A549 (cell line): ENCODE measurements around the gene TANGO2.

Experiments used
- CTCF ChIP-seq: fragments of >200 bp; sonication (Bioruptor Twin); formaldehyde crosslinking; IDR thresholded peaks from 3 replicates; pipeline ENCODE4 v1.5.1; 2016
- GATA3 ChIP-seq: IDR thresholded peaks from 2 replicates; pipeline ENCODE4 v1.6.1; 2012; ENCODE audit warnings: borderline replicate concordance
- HDAC2 ChIP-seq: fragments of 200-600 bp; sonication (generic); IDR thresholded peaks from 2 replicates; pipeline ENCODE4 v1.6.1; 2016
- JUN ChIP-seq, 2 experiments: fragments of >200 bp; sonication (Bioruptor Twin); formaldehyde crosslinking; IDR thresholded peaks; 2 replicates in 1 of 2; 3 replicates in 1 of 2; pipeline ENCODE4 v1.6.1; 2016 to 2017
- JUNB ChIP-seq: fragments of >200 bp; sonication (Bioruptor Twin); formaldehyde crosslinking; IDR thresholded peaks from 2 replicates; pipeline ENCODE4 v1.6.1; 2016
- KDM1A ChIP-seq: fragments of 200-600 bp; sonication (generic); IDR thresholded peaks from 2 replicates; pipeline ENCODE4 v1.6.1; 2016; ENCODE audit warnings: low read depth, mild to moderate bottlenecking
- MAX ChIP-seq: IDR thresholded peaks from 2 replicates; pipeline ENCODE4 v1.6.1; 2012
- MYC ChIP-seq: IDR thresholded peaks from 2 replicates; pipeline ENCODE4 v1.6.1; 2012; ENCODE audit warnings: mild to moderate bottlenecking, inconsistent platforms, low read length, improper control_type of control experiment, borderline replicate concordance
- NR3C1 ChIP-seq: fragments of >200 bp; sonication (Bioruptor Twin); formaldehyde crosslinking; IDR thresholded peaks from 3 replicates; pipeline ENCODE4 v1.6.1; 2017
- PHF8 ChIP-seq: fragments of 200-600 bp; sonication (generic); IDR thresholded peaks from 2 replicates; pipeline ENCODE4 v1.6.1; 2016; ENCODE audit warnings: low read depth, mild to moderate bottlenecking, antibody characterized with exemption, moderate library complexity, borderline replicate concordance
- POLR2A ChIP-seq: IDR thresholded peaks from 2 replicates; pipeline ENCODE4 v1.6.1; 2012; ENCODE audit warnings: mild to moderate bottlenecking, low read length
- REST ChIP-seq: fragments of 200-600 bp; sonication (generic); IDR thresholded peaks from 2 replicates; pipeline ENCODE4 v1.6.1; 2016; ENCODE audit warnings: antibody characterized with exemption, mild to moderate bottlenecking, moderate library complexity
- USF2 ChIP-seq: fragments of 450-650 bp; IDR thresholded peaks from 2 replicates; pipeline ENCODE4 v1.6.1; 2014; ENCODE audit warnings: antibody characterized with exemption
- ZFP36 ChIP-seq: fragments of 450-650 bp; IDR thresholded peaks from 2 replicates; pipeline ENCODE4 v1.6.1; 2014; ENCODE audit warnings: borderline replicate concordance; ENCODE audit not compliant: partially characterized antibody

- TF ChIP-seq REST (no peak), KDM1A (no peak), CTCF (no peak), JUNB (no peak), POLR2A (peak; percentile 52), USF2 (no peak), PHF8 (no peak), ZFP36 (no peak), MAX (no peak), NR3C1 (no peak), MYC (no peak), JUN (IDR thresholded peaks at IDR 0.05) (peak in 1 of 2 experiments; percentile 64; a peak in 2 of 5 replicates), HDAC2 (no peak), GATA3 (no peak)
Measured at GRCh38 chr22:20020533-20021195, at the start of gene TANGO2.
